DOHH2 (cell line): ENCODE data around the gene AIFM1.
A peak's percentile ranks its signal among the peaks of the same experiment; 100 is the strongest.

Source experiments
- H3F3A ChIP-seq: fragments of 200-600 bp; sonication (generic), shearing (Covaris generic); 2 replicates; pipeline ENCODE4 v1.6.0; 2016; ENCODE audit warnings: antibody characterized with exemption, mild to moderate bottlenecking; ENCODE audit not compliant: control insufficient read depth, insufficient read depth
- H3K27ac ChIP-seq: fragments of 200-600 bp; sonication (generic); 2 replicates; pipeline ENCODE4 v1.5.1; 2014; ENCODE audit warnings: low read depth, mild to moderate bottlenecking, low read length, moderate library complexity
- H3K27me3 ChIP-seq: fragments of 200-600 bp; sonication (generic); 2 replicates; pipeline ENCODE4 v1.6.1; 2014; ENCODE audit warnings: mild to moderate bottlenecking, low read length, mixed read lengths; ENCODE audit not compliant: control insufficient read depth
- H3K36me3 ChIP-seq: fragments of 200-600 bp; sonication (generic); 2 replicates; pipeline ENCODE4 v1.6.1; 2014; ENCODE audit warnings: mild to moderate bottlenecking, low read length, moderate library complexity, mixed read lengths; ENCODE audit not compliant: control insufficient read depth
- H3K4me1 ChIP-seq: fragments of 200-600 bp; sonication (generic); 2 replicates; pipeline ENCODE4 v1.6.1; 2014; ENCODE audit warnings: mild to moderate bottlenecking, low read length, mixed read lengths; ENCODE audit not compliant: control insufficient read depth
- H3K4me2 ChIP-seq: fragments of 200-600 bp; sonication (generic); 2 replicates; pipeline ENCODE4 v1.6.0; 2014; ENCODE audit warnings: mild to moderate bottlenecking, low read length, moderate library complexity
- H3K4me3 ChIP-seq: fragments of 200-600 bp; sonication (generic); 2 replicates; pipeline ENCODE4 v1.5.1; 2014; ENCODE audit warnings: mild to moderate bottlenecking, low read length, mixed read lengths
- H3K79me2 ChIP-seq: fragments of 200-600 bp; sonication (generic); 2 replicates; pipeline ENCODE4 v1.6.1; 2014; ENCODE audit warnings: mild to moderate bottlenecking, low read length, mixed read lengths; ENCODE audit not compliant: control insufficient read depth
- H3K9me2 ChIP-seq: fragments of 200-600 bp; sonication (generic); replicated peaks from 2 replicates; pipeline ENCODE4 v1.6.1; 2014; ENCODE audit warnings: mild to moderate bottlenecking, low read length, mixed read lengths; ENCODE audit not compliant: control insufficient read depth
- H3K9me3 ChIP-seq: fragments of 200-600 bp; sonication (generic); 2 replicates; pipeline ENCODE4 v1.6.1; 2014; ENCODE audit warnings: antibody characterized with exemption, low read length, mixed read lengths; ENCODE audit not compliant: control insufficient read depth, insufficient read depth
- H4K20me1 ChIP-seq: fragments of 200-600 bp; sonication (generic); 2 replicates; pipeline ENCODE4 v1.6.0; 2014; ENCODE audit warnings: low read depth, mild to moderate bottlenecking, antibody characterized with exemption, low read length, moderate library complexity; ENCODE audit not compliant: control insufficient read depth, insufficient read depth
- EZH2phosphoT487 ChIP-seq: fragments of 200-600 bp; sonication (generic); IDR thresholded peaks from 2 replicates; pipeline ENCODE4 v1.6.1; 2017; ENCODE audit warnings: borderline replicate concordance, mild to moderate bottlenecking, antibody characterized with exemption, low read length, moderate library complexity, mixed read lengths
- TF ChIP-seq, protein P1 (sequence below): fragments of 200-600 bp; sonication (generic); IDR thresholded peaks from one replicate; pipeline ENCODE4 v1.5.1; 2014; ENCODE audit warnings: antibody characterized with exemption, mild to moderate bottlenecking, low read depth, low read length; ENCODE audit not compliant: poor library complexity, severe bottlenecking

Gene AIFM1

DNA sequence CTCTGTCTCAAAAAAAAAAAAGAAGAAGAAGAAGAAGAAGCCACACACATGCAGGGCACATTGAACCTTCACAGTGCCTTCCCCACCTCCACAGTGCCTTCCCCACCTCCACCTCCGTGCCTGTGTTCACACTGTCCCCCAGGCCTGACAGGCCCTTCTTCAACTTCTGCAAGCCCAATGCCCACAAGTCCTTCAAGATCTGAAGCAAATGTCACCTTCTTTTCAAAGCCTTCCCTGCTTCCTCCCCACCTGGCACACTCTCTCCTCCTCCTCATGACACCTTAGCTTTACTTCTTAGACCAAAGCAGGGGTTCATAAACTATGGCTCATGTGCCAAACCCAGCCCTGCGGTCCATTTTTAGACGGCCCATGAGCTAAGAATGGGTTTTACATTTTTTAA is 75.3 kb downstream of the AIFM1 start:
- peaks cover 73% of the 10 kb centered on the region for H3K4me1 ChIP-seq
- H3K9me3 ChIP-seq = no peaks in the 10 kb centered on the region
- no peaks in the 10 kb centered on the region for H4K20me1 ChIP-seq
- H3K27ac ChIP-seq = no peak overlapping the region
- H3K27me3 ChIP-seq = no peaks in the 10 kb centered on the region
- peaks cover 8% of the 10 kb centered on the region for H3K36me3 ChIP-seq
- peak overlapping the region; percentile 40 for H3K4me2 ChIP-seq
- H3K9me2 ChIP-seq = no peaks in the 10 kb centered on the region
- TF ChIP-seq, protein P1, sequence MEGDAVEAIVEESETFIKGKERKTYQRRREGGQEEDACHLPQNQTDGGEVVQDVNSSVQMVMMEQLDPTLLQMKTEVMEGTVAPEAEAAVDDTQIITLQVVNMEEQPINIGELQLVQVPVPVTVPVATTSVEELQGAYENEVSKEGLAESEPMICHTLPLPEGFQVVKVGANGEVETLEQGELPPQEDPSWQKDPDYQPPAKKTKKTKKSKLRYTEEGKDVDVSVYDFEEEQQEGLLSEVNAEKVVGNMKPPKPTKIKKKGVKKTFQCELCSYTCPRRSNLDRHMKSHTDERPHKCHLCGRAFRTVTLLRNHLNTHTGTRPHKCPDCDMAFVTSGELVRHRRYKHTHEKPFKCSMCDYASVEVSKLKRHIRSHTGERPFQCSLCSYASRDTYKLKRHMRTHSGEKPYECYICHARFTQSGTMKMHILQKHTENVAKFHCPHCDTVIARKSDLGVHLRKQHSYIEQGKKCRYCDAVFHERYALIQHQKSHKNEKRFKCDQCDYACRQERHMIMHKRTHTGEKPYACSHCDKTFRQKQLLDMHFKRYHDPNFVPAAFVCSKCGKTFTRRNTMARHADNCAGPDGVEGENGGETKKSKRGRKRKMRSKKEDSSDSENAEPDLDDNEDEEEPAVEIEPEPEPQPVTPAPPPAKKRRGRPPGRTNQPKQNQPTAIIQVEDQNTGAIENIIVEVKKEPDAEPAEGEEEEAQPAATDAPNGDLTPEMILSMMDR = no peak
- TF ChIP-seq EZH2phosphoT487 = no peak
- peaks cover 7% of the 10 kb centered on the region for H3F3A ChIP-seq
- peaks cover 74% of the 10 kb centered on the region for H3K79me2 ChIP-seq
- no peak overlapping the region for H3K4me3 ChIP-seq

DNA sequence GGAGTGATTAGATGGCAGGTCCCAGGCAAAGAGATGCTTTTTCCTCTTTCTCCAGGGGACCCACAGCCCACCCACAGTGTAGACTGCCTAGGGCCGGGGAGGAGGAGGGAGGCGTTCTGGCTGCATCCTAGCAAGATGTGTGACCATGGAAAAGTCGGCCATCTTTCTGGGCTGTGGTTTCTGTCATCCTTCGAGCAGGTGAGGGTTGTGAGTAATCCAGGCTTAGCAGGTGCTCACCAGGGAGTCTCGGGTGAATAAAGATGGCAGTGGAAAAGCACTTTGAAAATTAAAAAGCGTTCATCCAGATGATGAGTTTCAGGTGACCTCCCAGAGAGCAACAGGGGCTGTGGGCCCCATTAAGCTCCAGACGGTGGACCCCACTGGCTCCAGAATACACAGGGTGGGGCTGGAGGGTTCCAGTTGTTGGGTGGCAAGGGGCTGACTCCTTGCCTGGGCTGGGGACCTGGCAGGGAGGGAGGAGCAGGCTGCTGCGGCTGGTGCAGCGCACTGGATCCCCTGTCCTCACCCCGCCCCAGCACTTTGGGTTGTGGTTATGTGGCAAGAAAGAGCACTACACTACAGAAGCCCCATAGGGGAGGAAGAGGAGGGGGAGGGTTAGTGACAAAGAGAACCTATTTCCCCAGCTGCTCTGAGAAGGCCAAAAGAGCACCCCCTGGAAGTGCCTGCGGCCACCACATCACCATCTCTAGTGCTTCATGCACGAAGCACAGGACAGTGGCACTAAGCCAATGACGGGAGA is 79.0 kb downstream of the AIFM1 start:
- H3K27ac ChIP-seq = peak overlapping the region; percentile 97
- H4K20me1 ChIP-seq = no peaks in the 10 kb centered on the region
- peaks cover 19% of the 10 kb centered on the region for H3F3A ChIP-seq
- H3K79me2 ChIP-seq = peaks cover 72% of the 10 kb centered on the region
- H3K4me2 ChIP-seq = peak overlapping the region; percentile 97
- TF ChIP-seq, protein P1 = no peak
- TF ChIP-seq EZH2phosphoT487 = no peak
- H3K27me3 ChIP-seq = no peaks in the 10 kb centered on the region
- peak overlapping the region; percentile 74 for H3K4me3 ChIP-seq
- no peaks in the 10 kb centered on the region for H3K9me2 ChIP-seq
- H3K9me3 ChIP-seq = no peaks in the 10 kb centered on the region
- H3K4me1 ChIP-seq = peaks cover 91% of the 10 kb centered on the region
- H3K36me3 ChIP-seq = peaks cover 8% of the 10 kb centered on the region

DNA sequence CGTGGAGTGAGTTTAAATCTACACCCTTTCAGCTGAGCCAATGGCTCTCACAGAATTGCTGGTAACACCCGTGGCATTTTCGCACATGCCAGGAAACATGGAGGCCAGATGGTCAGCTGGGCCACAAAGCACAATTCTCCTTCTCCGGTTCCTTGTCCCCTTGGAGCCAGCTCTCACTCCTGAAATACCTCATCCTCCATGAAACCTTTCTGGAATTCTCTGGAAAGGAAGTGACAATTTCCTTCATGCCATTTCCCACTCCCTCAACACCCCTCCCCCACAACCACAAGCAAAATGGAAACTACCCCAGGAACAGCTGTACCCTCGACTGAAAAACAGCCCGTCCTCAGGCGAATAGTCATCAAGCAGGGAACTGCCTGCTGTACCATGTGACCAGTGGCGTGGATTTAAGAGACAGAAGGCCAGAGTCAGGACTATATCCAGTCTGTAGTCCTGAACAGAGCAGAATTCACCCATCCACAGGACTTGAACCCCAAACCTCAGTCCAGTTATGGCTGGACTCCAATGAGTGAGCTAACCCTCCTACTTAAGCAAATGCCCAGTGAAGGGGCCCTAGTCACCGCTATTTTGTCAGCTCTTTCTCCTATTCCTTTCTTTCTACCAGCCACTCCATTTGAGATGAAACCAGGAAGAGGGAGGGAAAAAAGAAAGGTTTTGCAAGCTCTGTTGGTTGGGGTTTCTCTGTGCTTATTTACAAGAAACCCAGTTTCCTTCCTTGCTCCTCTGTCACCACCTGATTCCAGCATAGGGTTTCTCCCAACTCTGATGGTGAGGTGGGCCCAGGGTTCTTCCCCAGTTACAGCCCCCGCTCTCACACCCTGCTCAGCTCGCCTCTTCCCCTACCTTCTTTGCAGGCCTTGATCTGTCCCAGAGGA is 79.8 kb downstream of the AIFM1 start:
- TF ChIP-seq, protein P1 = no peak
- no peak for TF ChIP-seq EZH2phosphoT487
- Histone ChIP-seq H3F3A (peaks cover 19% of the 10 kb centered on the region), H3K4me1 (peaks cover 87% of the 10 kb centered on the region), H3K27me3 (no peaks in the 10 kb centered on the region), H3K9me2 (no peaks in the 10 kb centered on the region), H3K36me3 (peaks cover 11% of the 10 kb centered on the region), H3K79me2 (peaks cover 66% of the 10 kb centered on the region), H3K4me2 (peak overlapping the region; percentile 97), H4K20me1 (no peaks in the 10 kb centered on the region), H3K27ac (peak overlapping the region; percentile 97), H3K4me3 (peak overlapping the region; percentile 74), H3K9me3 (no peaks in the 10 kb centered on the region)
